ENCODE data around the gene TEX51. TPM values are rescaled to one million over a fixed set of nuclear protein-coding genes. Genes with fewer than 3 reads are reported as not detected.

Gene TEX51
- polyA plus RNA-seq, 1 experiment: not detected

GRCh38 chr2:126858013-126858412, 40.7 kb upstream of the TEX51 start:
- Histone ChIP-seq H3K4me3 (ENCODE audit: low read depth, low read length) (no peak overlapping the region), H3K27ac (ENCODE audit: low read depth, low read length) (no peak overlapping the region), H3K27me3 (ENCODE audit: control insufficient read depth, insufficient read depth, low read length) (no peaks in the 10 kb centered on the region), H3K9me3 (ENCODE audit: control insufficient read depth, insufficient read depth, low read length) (no peaks in the 10 kb centered on the region)
- no peak for DNase-seq (ENCODE audit: low read depth, low spot score)
- ChIA-PET CTCF (no interaction called here), POLR2A (no interaction called here)
- TF ChIP-seq CTCF (IDR thresholded peaks at IDR 0.05; ENCODE audit: low read depth, low read length): no peak

- Histone ChIP-seq H3K9me3 (ENCODE audit: control insufficient read depth, insufficient read depth, low read length) (no peaks in the 10 kb centered on the region), H3K4me3 (ENCODE audit: low read depth, low read length) (no peak overlapping the region), H3K27ac (ENCODE audit: low read depth, low read length) (no peak overlapping the region), H3K27me3 (ENCODE audit: control insufficient read depth, insufficient read depth, low read length) (no peaks in the 10 kb centered on the region)
- TF ChIP-seq CTCF (IDR thresholded peaks at IDR 0.05; ENCODE audit: low read depth, low read length): no peak
- no peak for DNase-seq (ENCODE audit: low read depth, low spot score)
- ChIA-PET CTCF (no interaction called here), POLR2A (no interaction called here)
Measured at GRCh38 chr2:126858436-126858835, 40.3 kb upstream of the TEX51 start.

- no peak for TF ChIP-seq CTCF (IDR thresholded peaks at IDR 0.05; ENCODE audit: low read depth, low read length)
- ChIA-PET CTCF (no interaction called here), POLR2A (no interaction called here)
- Histone ChIP-seq H3K27ac (ENCODE audit: low read depth, low read length) (no peak overlapping the region), H3K9me3 (ENCODE audit: control insufficient read depth, insufficient read depth, low read length) (no peaks in the 10 kb centered on the region), H3K27me3 (ENCODE audit: control insufficient read depth, insufficient read depth, low read length) (no peaks in the 10 kb centered on the region), H3K4me3 (ENCODE audit: low read depth, low read length) (no peak overlapping the region)
- no peak for DNase-seq (ENCODE audit: low read depth, low spot score)
Measured at GRCh38 chr2:126858991-126859390, 39.7 kb upstream of the TEX51 start.

- ChIA-PET POLR2A (no interaction called here), CTCF (interaction anchor here (0.6 kb wide), 1 partner anchor 806 kb away, joined by 4 read pairs; no protein-coding TSS in a partner anchor)
- no peak for DNase-seq (ENCODE audit: low read depth, low spot score)
- H3K4me3 ChIP-seq (ENCODE audit: low read depth, low read length): no peak overlapping the region
- H3K9me3 ChIP-seq (ENCODE audit: control insufficient read depth, insufficient read depth, low read length): no peaks in the 10 kb centered on the region
- no peaks in the 10 kb centered on the region for H3K27me3 ChIP-seq (ENCODE audit: control insufficient read depth, insufficient read depth, low read length)
- TF ChIP-seq CTCF (IDR thresholded peaks at IDR 0.05; ENCODE audit: low read depth, low read length): no peak
- H3K27ac ChIP-seq (ENCODE audit: low read depth, low read length): no peak overlapping the region
Measured at GRCh38 chr2:126859631-126860030, 39.1 kb upstream of the TEX51 start.

- H3K27me3 ChIP-seq (ENCODE audit: control insufficient read depth, insufficient read depth, low read length): no peaks in the 10 kb centered on the region
- ChIA-PET POLR2A (no interaction called here), CTCF (interaction anchor here (1.2 kb wide), 1 partner anchor 26 kb away, joined by 4 read pairs; no protein-coding TSS in a partner anchor)
- no peak overlapping the region for H3K4me3 ChIP-seq (ENCODE audit: low read depth, low read length)
- no peak for DNase-seq (ENCODE audit: low read depth, low spot score)
- H3K9me3 ChIP-seq (ENCODE audit: control insufficient read depth, insufficient read depth, low read length): no peaks in the 10 kb centered on the region
- no peak overlapping the region for H3K27ac ChIP-seq (ENCODE audit: low read depth, low read length)
- no peak for TF ChIP-seq CTCF (IDR thresholded peaks at IDR 0.05; ENCODE audit: low read depth, low read length)
Measured at GRCh38 chr2:126860385-126860784, 38.3 kb upstream of the TEX51 start.

Data from AG04450 (cell line).